ENCODE results near the gene MLC1. TPM values are rescaled to one million over a fixed set of nuclear protein-coding genes. Genes with fewer than 3 reads are reported as not detected.

Gene MLC1
- total and polyA plus RNA-seq, 4 donors: 0.13 to 9.4 (median 0.33) TPM; not detected in 1

DNA sequence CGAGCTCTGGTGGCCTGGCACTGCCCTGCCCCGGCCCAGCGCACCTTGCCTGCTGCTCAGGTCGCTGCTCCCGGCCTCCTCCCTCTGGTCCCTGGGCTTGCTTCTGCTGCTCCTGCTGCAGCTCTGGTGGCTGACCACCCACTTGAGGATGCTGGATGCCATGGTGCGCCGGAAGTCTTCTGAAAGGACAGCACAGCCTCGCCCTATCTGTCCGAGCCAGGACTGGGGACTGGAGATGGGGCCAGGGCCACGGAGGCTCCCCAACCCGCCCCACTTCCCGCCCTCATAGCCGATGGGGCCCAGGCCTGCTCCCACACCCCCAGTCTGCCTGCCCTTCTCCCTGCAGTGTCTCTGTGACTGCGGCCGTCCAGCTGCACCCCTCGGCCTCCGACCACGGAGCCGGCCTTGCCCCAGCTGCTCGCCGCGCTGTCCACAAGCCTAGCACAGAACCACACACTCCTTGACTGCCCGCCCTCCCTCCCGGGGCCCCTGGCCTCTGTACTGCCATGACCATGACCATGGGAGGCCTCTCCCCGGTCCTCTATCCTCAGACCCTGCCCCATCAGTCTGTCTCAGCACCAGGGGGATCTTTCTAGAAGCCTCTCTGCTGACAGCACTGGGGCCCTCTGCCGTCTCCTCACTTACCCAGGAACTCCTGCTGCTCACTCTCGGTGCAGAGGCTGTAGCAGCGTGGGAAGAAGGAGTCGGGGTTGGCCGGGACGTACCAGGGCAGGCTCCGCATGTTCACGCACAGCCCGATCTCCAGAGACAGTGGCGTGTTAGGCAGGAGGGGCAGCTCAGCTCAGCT, 39.8 kb downstream of the MLC1 start:
- no peaks in the 10 kb centered on the region for H3K36me3 ChIP-seq (ENCODE audit: control insufficient read depth in 4 of 4, insufficient read depth in 3 of 4, low read depth in 1 of 4, low read length in 3 of 4)
- no peak overlapping the region for H3K4me3 ChIP-seq (ENCODE audit: low read depth in 1 of 3, low read length in 3 of 3)
- no peaks in the 10 kb centered on the region for H3K9me3 ChIP-seq (ENCODE audit: control insufficient read depth in 4 of 4, low read length in 3 of 4)
- no peak for DNase-seq (ENCODE audit: low spot score)
- no peak overlapping the region for H3K9ac ChIP-seq (ENCODE audit: low read depth in 1 of 2, low read length in 2 of 2)
- no peaks in the 10 kb centered on the region for H3K27me3 ChIP-seq (ENCODE audit: control insufficient read depth in 4 of 4, insufficient read depth in 4 of 4, low read length in 3 of 4)
- 84% methylated on average over 35 of the region's 35 CpGs for WGBS
- no peaks in the 10 kb centered on the region for H3K4me1 ChIP-seq (ENCODE audit: control insufficient read depth in 4 of 4, insufficient read depth in 4 of 4, low read length in 3 of 4)
- no peak for TF ChIP-seq GABPA (IDR thresholded peaks at IDR 0.05 in 1 of 2, conservative IDR thresholded peaks at IDR 0.05 in 1 of 2)
- TF ChIP-seq, protein P1, sequence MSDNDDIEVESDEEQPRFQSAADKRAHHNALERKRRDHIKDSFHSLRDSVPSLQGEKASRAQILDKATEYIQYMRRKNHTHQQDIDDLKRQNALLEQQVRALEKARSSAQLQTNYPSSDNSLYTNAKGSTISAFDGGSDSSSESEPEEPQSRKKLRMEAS (IDR thresholded peaks at IDR 0.05): no peak
- TF ChIP-seq HNF4A (conservative IDR thresholded peaks at IDR 0.05): no peak
- no peak for TF ChIP-seq TAF1 (conservative IDR thresholded peaks at IDR 0.05)
- no peak for TF ChIP-seq FOXA1 (IDR thresholded peaks at IDR 0.05)
- TF ChIP-seq JUND (IDR thresholded peaks at IDR 0.05): no peak
- no peak for TF ChIP-seq NR2F2 (IDR thresholded peaks at IDR 0.05)
- TF ChIP-seq CTCF (IDR thresholded peaks at IDR 0.05; ENCODE audit: low read depth, low read length, missing input control): no peak
- no peak for TF ChIP-seq ZBTB33 (IDR thresholded peaks at IDR 0.05)
- no peak for TF ChIP-seq SP1 (IDR thresholded peaks at IDR 0.05)
- no peak for TF ChIP-seq REST (IDR thresholded peaks at IDR 0.05)
- no peak for TF ChIP-seq RXRA (IDR thresholded peaks at IDR 0.05)
- no peak for TF ChIP-seq RAD21 (IDR thresholded peaks at IDR 0.05)
- no peak for TF ChIP-seq ATF3 (IDR thresholded peaks at IDR 0.05)
- TF ChIP-seq FOXA2 (IDR thresholded peaks at IDR 0.05): no peak
- TF ChIP-seq YY1 (IDR thresholded peaks at IDR 0.05): no peak
- no peak for TF ChIP-seq HNF4G (IDR thresholded peaks at IDR 0.05)
- no peak for TF ChIP-seq EGR1 (IDR thresholded peaks at IDR 0.05; ENCODE audit: low read depth in 2 of 2)
- H3K27ac ChIP-seq (ENCODE audit: low read depth in 1 of 2, low read length in 2 of 2): no peak overlapping the region
